WTC11 (cell line): ENCODE measurements around the gene CCDC61. TPM values are rescaled to one million over a fixed set of nuclear protein-coding genes. Genes with fewer than 3 reads are reported as not detected.

ENCODE experiments used
- ATAC-seq: fragments of 200-7000 bp; cut with Tn5 transposase; 2 replicates; pipeline ENCODE4 v1.10.0; 2021; ENCODE audit warnings: mild to moderate bottlenecking, moderate library complexity
- CTCF ChIA-PET: fragments of 300-600 bp; sonication (Branson Sonifier 250); formaldehyde crosslinking; loops from one replicate; lab custom pipeline; 2021; ENCODE audit warnings: antibody characterized with exemption; lab: Charles Lee
- POLR2A ChIA-PET: fragments of 350-600 bp; sonication (Branson Sonifier 250); formaldehyde crosslinking; loops from one replicate; lab custom pipeline; 2021; ENCODE audit warnings: antibody characterized with exemption; lab: Charles Lee
- DNase-seq: peaks from one replicate; pipeline ENCODE4 v3.0.0; 2021; ENCODE audit warnings: low spot score
- H3K27ac Mint-ChIP-seq: 2 replicates; pipeline ENCODE4 v1.8.0; 2021; ENCODE audit warnings: mixed read lengths
- H3K27me3 Mint-ChIP-seq: 2 replicates; pipeline ENCODE4 v1.8.0; 2021; ENCODE audit warnings: low read depth, mild to moderate bottlenecking, moderate library complexity, mixed read lengths
- H3K36me3 Mint-ChIP-seq: 2 replicates; pipeline ENCODE4 v1.8.0; 2021; ENCODE audit warnings: mixed read lengths
- H3K4me1 Mint-ChIP-seq: 2 replicates; pipeline ENCODE4 v1.8.0; 2022; ENCODE audit warnings: mixed read lengths
- H3K4me3 Mint-ChIP-seq: 2 replicates; pipeline ENCODE4 v1.8.0; 2021; ENCODE audit warnings: mild to moderate bottlenecking, moderate library complexity, mixed read lengths
- H3K9me3 Mint-ChIP-seq: 2 replicates; pipeline ENCODE4 v1.8.0; 2021; ENCODE audit warnings: mixed read lengths
- AFF4 ChIP-seq: sonication (generic); formaldehyde crosslinking; IDR thresholded peaks from 2 replicates; pipeline ENCODE4 v1.8.1; 2023; ENCODE audit warnings: mild to moderate bottlenecking, missing genetic modification reagents, borderline replicate concordance
- ERG ChIP-seq: fragments of 250-450 bp; sonication (Bioruptor Pico); IDR thresholded peaks from 2 replicates; pipeline ENCODE4 v1.8.0; 2021; ENCODE audit warnings: mild to moderate bottlenecking
- ETV6 ChIP-seq: sonication (generic); formaldehyde crosslinking; IDR thresholded peaks from 2 replicates; pipeline ENCODE4 v1.8.1; 2022; ENCODE audit warnings: mild to moderate bottlenecking, missing genetic modification reagents
- FOXJ3 ChIP-seq: sonication (generic); formaldehyde crosslinking; IDR thresholded peaks from 2 replicates; pipeline ENCODE4 v1.9.0; 2021; ENCODE audit warnings: missing genetic modification reagents, mild to moderate bottlenecking, borderline replicate concordance
- FOXK1 ChIP-seq: sonication (generic); formaldehyde crosslinking; IDR thresholded peaks from 2 replicates; pipeline ENCODE4 v1.8.0; 2022; ENCODE audit warnings: mild to moderate bottlenecking, moderate library complexity, missing genetic modification reagents
- HMGXB4 ChIP-seq: sonication (generic); formaldehyde crosslinking; IDR thresholded peaks from 2 replicates; pipeline ENCODE4 v1.8.1; 2023; ENCODE audit warnings: mild to moderate bottlenecking, moderate library complexity, missing genetic modification reagents
- MLX ChIP-seq: sonication (generic); formaldehyde crosslinking; IDR thresholded peaks from 2 replicates; pipeline ENCODE4 v1.8.1; 2023; ENCODE audit warnings: mild to moderate bottlenecking, missing genetic modification reagents, moderate library complexity
- NR2C2 ChIP-seq: sonication (generic); formaldehyde crosslinking; IDR thresholded peaks from 2 replicates; pipeline ENCODE4 v1.8.0; 2022; ENCODE audit warnings: mild to moderate bottlenecking, missing genetic modification reagents
- PRDM15 ChIP-seq: sonication (generic); formaldehyde crosslinking; IDR thresholded peaks from 2 replicates; pipeline ENCODE4 v1.8.0; 2022; ENCODE audit warnings: missing genetic modification reagents
- RORB ChIP-seq: fragments of 250-450 bp; sonication (Bioruptor Pico); IDR thresholded peaks from 2 replicates; pipeline ENCODE4 v1.9.0; 2021; ENCODE audit warnings: mild to moderate bottlenecking
- ZBTB21 ChIP-seq: sonication (generic); formaldehyde crosslinking; IDR thresholded peaks from 2 replicates; pipeline ENCODE4 v1.8.1; 2023; ENCODE audit warnings: mild to moderate bottlenecking, missing genetic modification reagents, borderline replicate concordance
- ZSCAN18 ChIP-seq: fragments of 250-450 bp; sonication (Bioruptor Pico); IDR thresholded peaks from 2 replicates; pipeline ENCODE4 v2.1.2; 2022; ENCODE audit warnings: mild to moderate bottlenecking, moderate library complexity
- total RNA-seq: library from RNA; stranded (reverse); gene quantifications from 3 replicates; pipeline ENCODE4 v1.2.3, GENCODE V29; 2021

CCDC61 gene
- total RNA-seq, 1 experiment from 2014 or later = 33.7 TPM

- TF ChIP-seq PRDM15 (CRISPR knock-in tag) = no peak
- TF ChIP-seq ZBTB21 (CRISPR knock-in tag) = no peak
- TF ChIP-seq ERG (CRISPR knock-in tag) = no peak
Measured at GRCh38 chr19:46018729-46019251, 23.5 kb downstream of the CCDC61 start (continued).

GRCh38 chr19:46019270-46019669 is 24.0 kb downstream of the CCDC61 start:
- CTCF ChIA-PET = interaction anchor here (0.6 to 6.3 kb wide), 8 partner anchors 9 to 480 kb away, joined by 3 to 76 read pairs (median 4); no protein-coding TSS in a partner anchor
- Mint-ChIP-seq H3K27ac (no peak overlapping the region), H3K4me3 (no peak overlapping the region), H3K36me3 (no peaks in the 10 kb centered on the region), H3K27me3 (peaks cover 22% of the 10 kb centered on the region), H3K9me3 (no peaks in the 10 kb centered on the region), H3K4me1 (peaks cover 32% of the 10 kb centered on the region)
- DNase-seq (no peak), ATAC-seq (no peak)
- POLR2A ChIA-PET = no interaction called here
- no peak for TF ChIP-seq AFF4 (CRISPR knock-in tag)
- TF ChIP-seq RORB (CRISPR knock-in tag) = no peak
- no peak for TF ChIP-seq FOXK1 (CRISPR knock-in tag)
- TF ChIP-seq ETV6 (CRISPR knock-in tag) = no peak
- TF ChIP-seq FOXJ3 = no peak
- no peak for TF ChIP-seq ZSCAN18 (CRISPR knock-in tag)
- no peak for TF ChIP-seq NR2C2 (CRISPR knock-in tag)
- no peak for TF ChIP-seq HMGXB4 (CRISPR knock-in tag)
- no peak for TF ChIP-seq MLX (CRISPR knock-in tag)
